Measurements from ENCODE around the gene IL12RB2.
"Not testable (repeated sequence)": the region's sequence is repeated elsewhere in the genome, so short reads cannot be mapped to it uniquely, and the experiment has no call there.

IL12RB2 gene

GRCh38 chr1:67393737-67394136 is 86.1 kb downstream of the IL12RB2 start:
- H3K4me3 Mint-ChIP-seq = no peak overlapping the region
- no peaks in the 10 kb centered on the region for H3K27me3 Mint-ChIP-seq (ENCODE audit: low read depth)
- no peaks in the 10 kb centered on the region for H3K4me1 Mint-ChIP-seq
- H3K9me3 Mint-ChIP-seq = no peaks in the 10 kb centered on the region
- TF ChIP-seq CTCF (IDR thresholded peaks at IDR 0.05; ENCODE audit: unreplicated experiment in 3 of 3) = no peak
- no peak overlapping the region for H3K27ac Mint-ChIP-seq
- H3K36me3 Mint-ChIP-seq (ENCODE audit: low read depth) = peaks cover 3% of the 10 kb centered on the region

- Mint-ChIP-seq H3K36me3 (ENCODE audit: low read depth) (peaks cover 3% of the 10 kb centered on the region), H3K4me1 (no peaks in the 10 kb centered on the region), H3K4me3 (no peak overlapping the region), H3K9me3 (no peaks in the 10 kb centered on the region), H3K27ac (no peak overlapping the region), H3K27me3 (ENCODE audit: low read depth) (no peaks in the 10 kb centered on the region)
- no peak for TF ChIP-seq CTCF (IDR thresholded peaks at IDR 0.05; ENCODE audit: unreplicated experiment in 3 of 3)
Observed at GRCh38 chr1:67394548-67394947, 86.9 kb downstream of the IL12RB2 start.

GRCh38 chr1:67399199-67399993 is 91.7 kb downstream of the IL12RB2 start:
- Mint-ChIP-seq H3K9me3 (no peaks in the 10 kb centered on the region), H3K36me3 (ENCODE audit: low read depth) (no peaks in the 10 kb centered on the region), H3K4me1 (no peaks in the 10 kb centered on the region), H3K27me3 (ENCODE audit: low read depth) (no peaks in the 10 kb centered on the region), H3K27ac (no peak overlapping the region), H3K4me3 (no peak overlapping the region)
- no peak for TF ChIP-seq CTCF (IDR thresholded peaks at IDR 0.05; ENCODE audit: unreplicated experiment in 3 of 3)

- not testable (repeated sequence) for H3K27me3 Mint-ChIP-seq (ENCODE audit: low read depth); H3K4me3 Mint-ChIP-seq; H3K4me1 Mint-ChIP-seq; H3K9me3 Mint-ChIP-seq; H3K36me3 Mint-ChIP-seq (ENCODE audit: low read depth); H3K27ac Mint-ChIP-seq
Observed at GRCh38 chr1:67400029-67400786, 92.5 kb downstream of the IL12RB2 start.

GRCh38 chr1:67401443-67401842 is 93.8 kb downstream of the IL12RB2 start:
- Mint-ChIP-seq H3K4me1 (no peaks in the 10 kb centered on the region), H3K4me3 (no peak overlapping the region), H3K27ac (no peak overlapping the region), H3K36me3 (ENCODE audit: low read depth) (peaks cover 4% of the 10 kb centered on the region), H3K9me3 (no peaks in the 10 kb centered on the region), H3K27me3 (ENCODE audit: low read depth) (no peaks in the 10 kb centered on the region)
- no peak for TF ChIP-seq CTCF (IDR thresholded peaks at IDR 0.05; ENCODE audit: unreplicated experiment in 3 of 3)

GRCh38 chr1:67404212-67404620 is 96.5 kb downstream of the IL12RB2 start:
- H3K27ac Mint-ChIP-seq = no peak overlapping the region

More at GRCh38 chr1:67404212-67404620, 96.5 kb downstream of the IL12RB2 start:
- no peaks in the 10 kb centered on the region for H3K9me3 Mint-ChIP-seq
- TF ChIP-seq CTCF (IDR thresholded peaks at IDR 0.05; ENCODE audit: unreplicated experiment in 3 of 3) = no peak
- no peaks in the 10 kb centered on the region for H3K4me1 Mint-ChIP-seq
- H3K27me3 Mint-ChIP-seq (ENCODE audit: low read depth) = no peaks in the 10 kb centered on the region
- H3K36me3 Mint-ChIP-seq (ENCODE audit: low read depth) = peaks cover 7% of the 10 kb centered on the region
- no peak overlapping the region for H3K4me3 Mint-ChIP-seq
